Measurements from ENCODE around the gene CCL2.
"Not testable (repeated sequence)": the region's sequence is repeated elsewhere in the genome, so short reads cannot be mapped to it uniquely, and the experiment has no call there.

The CCL2 gene

GRCh38 chr17:34254651-34255380 is at the start of gene CCL2:
Gene CCL2 (plus strand): TSS chr17:34255285. CDS start chr17:34255350, 65 bp downstream.
- in situ Hi-C loops (cut with HindIII; ENCODE audit: low sequenced_read_pairs): no loop called here

- in situ Hi-C loops (cut with HindIII; ENCODE audit: low sequenced_read_pairs): no loop called here
These were observed 49.7 kb upstream of the CCL2 start for GRCh38 chr17:34205401-34205800.

DNA sequence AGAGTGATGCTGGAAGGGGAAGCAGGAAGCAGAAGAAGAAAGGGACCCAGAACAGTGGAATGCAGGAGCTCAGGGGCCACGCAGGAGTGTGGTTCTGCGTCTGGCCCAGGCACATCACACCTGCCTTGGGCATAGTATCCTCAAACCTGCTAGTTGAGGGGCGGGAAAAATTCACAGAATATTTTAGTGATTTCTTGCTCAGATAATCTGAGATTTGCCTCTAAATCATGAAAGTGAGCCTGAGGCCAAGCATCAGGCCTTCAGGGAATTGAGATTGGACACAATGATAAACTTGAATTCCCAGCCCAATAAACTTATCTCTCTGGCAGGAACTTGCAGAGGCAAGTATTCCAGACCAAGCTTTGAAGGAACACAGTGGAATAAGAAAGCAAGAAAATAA is 48.5 kb upstream of the CCL2 start:
- in situ Hi-C loops (cut with HindIII; ENCODE audit: low sequenced_read_pairs): no loop called here

DNA sequence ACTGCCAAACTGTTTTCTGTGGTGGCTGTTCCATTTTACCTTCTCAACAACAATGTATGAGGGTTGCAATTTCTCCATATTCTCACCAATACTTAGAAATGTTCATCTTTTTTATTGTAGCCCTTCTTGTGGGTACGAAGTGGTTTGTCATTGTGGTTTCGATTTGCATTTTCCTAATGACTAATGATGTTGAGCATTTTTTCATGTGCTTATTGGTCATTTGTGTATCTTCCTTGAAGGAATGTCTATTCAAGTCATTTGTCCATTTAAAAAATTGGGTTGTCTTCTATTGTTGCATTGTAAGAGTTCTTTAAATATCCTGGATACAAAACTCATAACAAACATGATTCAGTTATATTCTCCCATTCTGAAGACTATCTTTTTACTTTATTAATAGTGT is 47.5 kb upstream of the CCL2 start:
- in situ Hi-C loops (cut with HindIII; ENCODE audit: low sequenced_read_pairs): no loop called here

DNA sequence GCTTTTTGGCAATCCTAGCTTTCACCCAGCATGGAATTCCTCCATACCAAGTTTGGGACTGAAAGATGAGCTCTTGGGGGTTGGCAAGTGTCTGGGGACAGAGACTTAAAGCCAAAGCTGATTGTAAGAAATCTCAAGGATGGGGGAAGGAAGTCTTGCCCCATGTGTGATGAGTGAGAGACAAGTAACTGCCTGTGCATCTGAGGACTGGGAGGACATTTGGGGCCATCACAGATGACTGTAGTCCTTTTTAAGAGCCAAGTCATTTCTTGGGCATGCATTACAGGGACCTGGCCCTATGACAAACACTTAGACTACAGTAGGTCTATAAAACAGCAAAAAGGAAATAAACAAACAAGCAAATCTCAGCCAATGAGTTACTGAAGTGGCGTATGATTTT is 36.3 kb upstream of the CCL2 start:
- in situ Hi-C loops (cut with HindIII; ENCODE audit: low sequenced_read_pairs): no loop called here

- in situ Hi-C loops (cut with HindIII; ENCODE audit: low sequenced_read_pairs): no loop called here
These were observed 35.7 kb upstream of the CCL2 start for GRCh38 chr17:34219405-34219804.

- in situ Hi-C loops (cut with HindIII; ENCODE audit: low sequenced_read_pairs): no loop called here
These were observed 34.9 kb upstream of the CCL2 start for GRCh38 chr17:34220045-34220751.

DNA sequence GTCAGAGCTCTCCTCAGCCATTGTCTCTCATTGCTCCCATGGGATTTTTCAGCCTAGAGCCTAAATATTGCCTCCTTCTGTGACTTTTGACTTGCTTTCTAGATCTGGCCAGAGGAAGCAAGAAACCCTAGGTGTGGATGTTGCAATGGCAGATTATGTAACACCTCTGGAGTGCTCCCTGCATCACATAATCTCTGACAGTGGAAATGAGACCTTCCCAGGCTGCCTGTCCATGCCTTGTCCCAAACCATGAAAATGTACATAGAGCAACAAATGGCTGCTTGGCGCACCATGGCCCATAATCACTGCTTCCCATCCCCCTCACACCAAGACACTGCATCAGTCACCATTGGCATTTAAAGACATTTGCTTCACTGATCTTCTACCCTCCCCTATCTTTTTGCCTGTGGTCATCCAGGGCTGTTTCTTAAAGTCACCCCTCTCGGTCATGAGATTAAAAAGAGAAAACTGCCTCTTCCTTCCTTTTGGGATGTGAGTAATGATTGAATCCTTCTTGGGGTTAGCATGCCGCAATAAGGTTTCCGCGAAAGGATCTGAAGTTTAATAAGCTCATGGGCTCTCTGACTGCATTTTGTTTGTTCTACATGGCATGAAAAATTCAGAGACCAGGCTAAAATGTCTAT is 34.2 kb upstream of the CCL2 start:
- in situ Hi-C loops (cut with HindIII; ENCODE audit: low sequenced_read_pairs): no loop called here

DNA sequence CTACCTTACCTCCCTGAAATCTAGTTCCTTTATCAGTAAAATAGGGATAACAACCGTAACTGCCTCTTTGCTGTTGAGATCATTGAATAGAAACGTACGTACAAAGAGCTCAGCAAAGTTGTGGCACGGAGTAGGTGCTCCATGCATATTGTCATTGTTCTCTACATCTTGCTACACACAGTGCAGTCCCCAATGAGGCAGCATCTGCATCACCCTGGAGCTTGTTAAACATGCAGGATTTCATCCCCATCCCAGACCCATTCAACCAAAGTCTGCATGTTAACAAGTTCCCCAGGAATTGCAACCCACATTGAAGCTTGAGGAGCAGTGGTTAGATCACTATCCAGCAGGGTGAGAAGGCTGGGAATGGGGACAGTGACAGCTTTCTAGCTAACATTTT is 33.7 kb upstream of the CCL2 start:
- in situ Hi-C loops (cut with HindIII; ENCODE audit: low sequenced_read_pairs): no loop called here

GRCh38 chr17:34222722-34223497 is 32.2 kb upstream of the CCL2 start:
- in situ Hi-C loops (cut with HindIII; ENCODE audit: low sequenced_read_pairs): no loop called here

GRCh38 chr17:34225046-34225445 is 30.0 kb upstream of the CCL2 start:
- in situ Hi-C loops (cut with HindIII; ENCODE audit: low sequenced_read_pairs): no loop called here

DNA sequence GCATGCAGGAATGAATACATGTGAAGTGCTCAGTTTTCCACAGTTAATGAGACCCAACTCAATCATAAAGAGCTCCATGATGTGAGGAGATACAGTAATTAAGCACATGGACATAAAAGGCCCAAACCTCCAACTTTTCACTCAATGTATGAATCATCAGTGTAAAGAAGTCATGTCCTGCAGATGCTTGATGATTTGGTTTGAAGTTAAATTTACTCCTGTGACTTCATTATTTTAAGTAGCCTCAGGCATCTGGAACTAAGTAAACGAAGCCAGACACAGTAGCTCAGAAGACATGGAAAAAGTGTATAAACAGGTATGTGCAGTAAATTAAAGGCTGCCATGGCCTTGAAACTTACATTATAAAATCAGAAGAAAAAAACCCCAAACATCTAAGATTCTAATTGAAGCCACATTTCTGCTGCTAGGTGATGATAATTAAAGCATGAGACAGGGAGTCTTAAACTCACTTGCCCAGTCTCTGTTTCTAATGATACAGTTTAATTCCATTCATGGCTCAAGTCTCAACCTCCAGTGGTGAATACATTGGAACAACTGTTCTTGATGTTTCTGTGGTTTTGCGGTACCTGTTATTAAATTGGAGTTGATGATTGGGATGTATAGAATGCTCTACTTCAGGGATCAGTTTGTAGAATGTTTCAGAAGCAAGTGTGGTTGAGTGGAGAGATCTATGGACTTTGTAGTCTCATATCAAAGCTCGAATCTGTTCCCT is 28.9 kb upstream of the CCL2 start:
- in situ Hi-C loops (cut with HindIII; ENCODE audit: low sequenced_read_pairs): no loop called here

DNA sequence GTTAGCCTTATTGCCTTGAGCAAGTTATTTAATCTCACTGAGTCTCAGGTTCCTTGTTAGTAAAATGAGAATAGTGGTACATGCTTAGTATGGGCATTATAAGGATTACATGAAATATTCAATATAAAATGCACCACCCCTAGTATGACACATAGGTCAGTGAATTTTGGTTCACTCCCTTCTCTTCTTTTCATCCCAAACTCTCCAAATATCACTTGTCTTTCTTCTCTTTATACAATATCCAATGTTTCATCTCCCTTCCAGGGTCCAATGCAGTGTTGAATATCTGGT is 28.4 kb upstream of the CCL2 start:
- in situ Hi-C loops (cut with HindIII; ENCODE audit: low sequenced_read_pairs): no loop called here

DNA sequence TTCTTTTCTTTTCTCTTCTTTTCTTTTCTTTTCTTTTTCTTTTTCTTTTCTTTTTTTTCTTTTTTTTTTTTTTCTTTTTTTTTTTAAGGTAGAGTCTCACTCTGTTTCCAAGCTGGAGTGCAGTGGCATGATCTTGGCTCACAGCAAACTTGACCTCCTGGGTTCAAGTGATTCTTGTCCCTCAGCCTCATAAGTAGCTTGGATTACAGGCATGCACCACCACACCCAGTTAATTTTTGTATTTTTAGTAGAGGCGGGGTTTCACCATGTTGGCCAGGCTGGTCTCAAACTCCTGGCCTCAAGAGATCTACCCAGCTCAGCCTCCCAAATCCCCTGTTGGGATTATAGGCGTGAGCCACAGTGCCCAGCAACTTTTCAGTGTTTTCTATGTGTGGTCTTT is 27.8 kb upstream of the CCL2 start:
- in situ Hi-C loops (cut with HindIII; ENCODE audit: low sequenced_read_pairs): not testable (repeated sequence)

DNA sequence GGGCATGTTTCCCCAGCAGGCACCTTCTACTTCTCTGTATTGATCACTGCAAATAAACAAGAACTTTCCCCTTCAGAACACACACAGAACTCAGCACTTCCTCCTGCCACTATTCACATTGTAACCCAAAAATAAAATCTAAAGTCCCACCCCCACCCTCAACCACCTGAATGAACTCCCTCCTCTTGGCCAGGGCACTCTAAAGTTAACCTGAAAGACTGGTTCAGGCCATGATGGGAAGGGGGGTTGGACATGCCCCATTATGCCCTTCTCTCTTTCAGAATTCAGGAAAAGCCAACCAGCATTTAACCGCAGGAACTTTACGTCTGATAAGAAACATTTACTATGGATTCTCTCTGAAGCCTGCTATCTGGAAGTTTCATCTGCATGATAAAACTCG is 27.4 kb upstream of the CCL2 start:
- in situ Hi-C loops (cut with HindIII; ENCODE audit: low sequenced_read_pairs): no loop called here

DNA sequence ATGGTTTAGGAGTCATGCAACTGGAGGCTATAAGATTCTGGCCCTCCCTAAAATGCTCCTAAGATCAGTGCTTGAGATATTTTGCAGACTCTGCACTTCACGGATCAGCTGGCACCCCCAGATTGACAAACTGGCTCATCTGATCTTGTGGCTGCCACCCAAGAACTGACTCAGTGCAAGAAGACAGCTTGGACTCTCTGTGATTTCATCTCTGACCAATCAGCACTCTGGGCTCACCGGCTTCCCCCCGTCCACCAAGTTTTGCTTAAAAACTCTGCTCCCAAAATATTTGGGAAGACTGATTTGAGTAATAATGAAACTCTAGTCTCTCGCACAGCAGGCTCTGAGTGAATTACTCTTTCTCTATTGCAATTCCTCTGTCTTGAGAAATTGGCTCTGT is 26.3 kb upstream of the CCL2 start:
- in situ Hi-C loops (cut with HindIII; ENCODE audit: low sequenced_read_pairs): no loop called here

GRCh38 chr17:34230342-34230741 is 24.7 kb upstream of the CCL2 start:
- in situ Hi-C loops (cut with HindIII; ENCODE audit: low sequenced_read_pairs): no loop called here

GRCh38 chr17:34234616-34235015 is 20.5 kb upstream of the CCL2 start:
- in situ Hi-C loops (cut with HindIII; ENCODE audit: low sequenced_read_pairs): loop anchor here (5.0 kb wide), 1 partner anchor 68 kb away; no protein-coding TSS in a partner anchor

GRCh38 chr17:34235389-34236028 is 19.6 kb upstream of the CCL2 start:
- in situ Hi-C loops (cut with HindIII; ENCODE audit: low sequenced_read_pairs): loop anchor here (5.0 kb wide), 1 partner anchor 67 kb away; no protein-coding TSS in a partner anchor

GRCh38 chr17:34236281-34236892 is 18.7 kb upstream of the CCL2 start:
- in situ Hi-C loops (cut with HindIII; ENCODE audit: low sequenced_read_pairs): loop anchor here (5.0 kb wide), 1 partner anchor 66 kb away; no protein-coding TSS in a partner anchor
